Measurements from ENCODE around the gene GALNT18.

GALNT18 gene

DNA sequence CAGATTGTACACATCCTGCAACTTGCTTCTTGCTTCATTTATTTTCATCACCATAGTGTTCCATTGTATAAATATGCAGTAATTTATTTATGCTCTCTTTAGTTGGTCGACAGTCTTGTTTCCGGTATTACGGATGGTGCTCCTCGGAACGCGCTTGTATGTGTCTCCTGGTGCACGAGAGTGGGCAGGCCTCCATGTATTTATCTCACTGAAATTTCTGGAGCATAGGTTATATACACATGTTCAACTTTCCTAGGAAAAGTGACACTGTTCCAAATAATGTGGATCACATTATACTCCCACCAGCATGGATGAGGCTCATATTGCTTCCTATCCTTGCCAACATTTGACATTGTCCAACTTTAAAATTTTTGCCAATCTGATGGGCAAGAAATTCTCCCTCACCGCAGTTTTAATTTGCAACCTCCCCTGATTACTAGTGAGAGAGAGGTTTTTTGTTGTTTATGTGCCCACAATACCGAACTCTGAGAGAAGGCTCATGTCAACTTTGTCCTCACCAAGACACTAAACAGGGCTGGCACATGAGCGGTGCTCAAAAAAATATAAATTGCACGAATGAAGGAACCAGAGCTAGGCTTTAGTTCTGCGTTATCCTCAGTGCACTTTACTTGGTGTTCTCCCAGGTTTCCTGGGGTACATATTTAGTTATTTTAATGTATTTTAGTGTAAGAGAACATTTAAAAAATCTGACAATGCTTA lies 272.5 kb downstream of the GALNT18 start:
- no peak for DNase-seq (ENCODE audit: low read depth in 2 of 2)

DNA sequence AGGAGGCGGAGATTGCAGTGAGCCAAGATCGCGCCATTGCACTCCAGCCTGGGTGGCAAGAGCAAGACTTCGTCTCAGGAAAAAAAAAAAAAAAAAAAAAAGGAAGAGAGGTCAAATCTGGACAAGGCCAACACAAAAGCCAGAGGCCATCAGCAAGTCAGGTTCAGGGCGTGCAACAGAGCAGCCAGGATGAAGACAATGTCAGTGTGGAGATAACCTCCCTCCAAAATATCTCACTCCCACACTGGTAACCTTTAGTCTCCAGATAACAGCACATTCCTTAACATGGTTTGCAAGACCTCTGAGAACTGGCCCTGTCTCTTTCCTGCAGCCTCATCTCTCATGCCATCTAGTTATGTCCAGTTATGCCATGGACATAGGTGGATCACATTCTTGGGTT lies 273.5 kb downstream of the GALNT18 start:
- no peak for DNase-seq (ENCODE audit: low read depth in 2 of 2)

DNA sequence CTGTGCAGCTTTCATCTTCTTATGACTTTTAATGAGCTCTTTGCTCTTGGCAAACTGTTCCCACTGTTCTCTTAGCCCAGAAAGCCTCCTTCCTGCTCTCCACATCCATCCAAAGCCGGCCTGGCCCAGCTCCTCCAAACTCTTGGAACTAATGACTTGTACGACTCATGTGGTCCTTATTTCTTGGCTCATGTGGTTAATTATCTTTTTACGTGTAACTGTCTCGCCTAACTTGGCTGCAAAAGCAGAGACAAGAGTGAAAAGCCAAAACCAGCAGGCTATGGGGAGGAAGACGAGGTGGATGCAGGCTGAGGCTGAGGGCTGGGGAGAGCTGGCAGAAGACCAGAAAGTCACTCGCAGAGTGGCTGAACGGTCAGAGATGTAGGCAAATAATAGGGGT lies 274.2 kb downstream of the GALNT18 start:
- no peak for DNase-seq (ENCODE audit: low read depth in 2 of 2)

DNA sequence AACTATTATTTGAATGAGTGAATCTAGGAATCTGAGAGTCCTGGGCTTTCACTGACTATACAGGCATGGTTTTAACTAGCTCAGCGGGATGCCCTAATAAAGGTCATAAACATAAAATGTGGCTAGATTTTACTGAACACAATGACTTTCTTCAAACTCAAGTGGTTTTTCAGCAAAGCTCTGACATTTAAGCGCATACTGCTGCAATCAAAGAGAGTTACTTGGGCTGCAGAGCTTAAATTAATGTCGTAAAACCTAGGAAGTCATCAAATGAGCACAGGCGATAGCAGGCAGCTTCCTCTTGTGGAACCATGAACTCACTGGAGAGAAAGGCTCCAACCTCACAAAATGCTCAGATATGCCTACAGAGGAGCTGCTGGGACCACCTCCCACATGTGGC lies 275.5 kb downstream of the GALNT18 start:
- DNase-seq (ENCODE audit: low read depth in 2 of 2): no peak

DNA sequence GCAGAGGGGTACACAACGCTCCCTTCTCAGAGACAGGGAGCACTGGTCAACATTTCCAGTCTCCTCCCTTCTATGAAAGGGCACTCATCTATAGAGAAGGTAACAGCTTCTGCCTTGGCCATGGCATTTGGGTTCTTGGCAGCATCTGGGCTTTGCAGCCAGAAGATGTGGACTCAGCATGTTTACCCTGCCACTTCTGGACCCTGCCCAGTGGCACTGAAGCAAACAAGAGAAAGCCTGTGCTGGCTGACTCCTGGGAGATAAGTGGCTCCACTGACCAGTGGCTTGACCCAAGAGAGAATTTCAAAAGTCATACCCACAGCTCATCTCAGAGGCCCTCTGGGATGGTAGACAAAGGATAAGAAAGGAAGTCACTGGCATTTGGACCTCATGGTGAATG lies 276.7 kb downstream of the GALNT18 start:
- no peak for DNase-seq (ENCODE audit: low read depth in 2 of 2)

DNA sequence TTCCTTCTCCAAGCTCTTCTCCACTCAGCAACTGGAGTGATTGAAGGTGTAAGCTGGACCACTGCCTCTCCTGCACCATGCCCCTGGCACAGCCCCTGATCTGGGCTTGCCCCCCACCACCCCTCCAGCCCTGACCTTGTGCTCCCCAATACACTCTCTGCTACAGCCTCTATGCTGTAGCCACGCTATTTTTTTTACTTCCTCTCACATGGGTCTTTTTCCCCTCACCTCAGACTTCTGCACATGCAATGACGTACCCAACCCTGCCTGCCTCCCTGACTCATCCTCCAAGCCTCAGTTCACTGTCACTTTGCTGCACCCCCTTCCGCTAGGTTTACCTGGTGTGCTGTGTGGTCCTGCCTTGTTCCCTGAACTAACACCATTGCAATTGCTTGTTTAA lies 277.8 kb downstream of the GALNT18 start:
- DNase-seq (ENCODE audit: low read depth in 2 of 2): no peak

DNA sequence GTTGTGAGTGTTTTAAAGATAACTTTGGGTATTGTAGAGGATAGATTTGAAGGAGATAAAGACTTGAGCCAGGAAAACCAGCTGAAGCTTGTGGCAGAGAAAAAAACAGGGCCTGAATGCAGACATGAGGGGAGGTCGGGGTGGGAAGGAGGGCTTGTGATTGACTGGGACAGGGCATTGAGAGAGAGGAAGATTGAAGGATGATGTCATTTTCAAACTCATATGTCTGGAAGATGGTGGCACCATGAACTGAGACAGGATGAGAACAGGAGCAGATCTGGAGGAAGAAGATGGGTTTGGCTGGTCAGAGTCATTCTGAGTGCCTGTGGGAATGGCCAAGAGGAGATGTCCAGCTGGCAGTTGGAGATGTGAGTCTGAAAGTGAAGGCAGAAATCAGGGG lies 283.5 kb downstream of the GALNT18 start:
- DNase-seq (ENCODE audit: low read depth in 2 of 2): no peak

DNA sequence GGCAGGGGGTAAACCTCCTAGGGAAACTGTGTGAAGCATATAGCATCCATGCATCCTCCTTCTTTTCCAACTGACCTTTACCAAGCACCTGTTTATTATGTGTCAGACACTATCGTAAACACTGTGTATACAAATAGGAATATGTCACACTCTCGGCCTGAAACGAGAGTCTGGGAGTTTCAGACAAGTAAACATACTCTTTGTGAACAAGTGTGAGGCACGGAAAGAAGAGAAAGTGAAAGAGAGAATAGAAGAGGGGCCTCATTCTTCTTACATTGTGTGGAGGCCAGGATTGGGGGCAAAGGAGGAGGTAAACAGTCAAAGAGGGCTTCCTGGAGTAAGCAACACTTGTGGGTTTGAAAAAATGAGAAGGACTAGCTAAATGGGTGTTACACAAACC lies 285.1 kb downstream of the GALNT18 start:
- no peak for DNase-seq (ENCODE audit: low read depth in 2 of 2)

DNA sequence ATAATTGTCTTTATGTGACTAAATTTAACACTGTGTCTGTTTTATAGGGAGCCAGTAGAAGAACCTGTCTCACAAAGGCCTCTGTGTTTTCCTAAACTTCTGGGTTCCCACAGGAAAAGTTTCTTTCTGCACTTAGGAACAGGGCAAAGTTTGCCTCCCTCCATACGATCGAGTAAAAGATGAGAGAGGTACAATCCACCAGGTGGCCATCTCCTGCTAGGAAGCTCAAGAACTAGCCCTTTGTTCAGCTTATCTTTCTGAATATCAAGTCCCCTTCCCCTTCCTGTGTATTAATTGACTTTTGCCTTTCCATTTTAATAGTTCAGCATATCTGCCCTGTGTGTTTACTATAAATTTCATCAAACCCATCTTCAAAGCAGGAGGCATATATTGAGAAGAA lies 286.8 kb downstream of the GALNT18 start:
- no peak for DNase-seq (ENCODE audit: low read depth in 2 of 2)

DNA sequence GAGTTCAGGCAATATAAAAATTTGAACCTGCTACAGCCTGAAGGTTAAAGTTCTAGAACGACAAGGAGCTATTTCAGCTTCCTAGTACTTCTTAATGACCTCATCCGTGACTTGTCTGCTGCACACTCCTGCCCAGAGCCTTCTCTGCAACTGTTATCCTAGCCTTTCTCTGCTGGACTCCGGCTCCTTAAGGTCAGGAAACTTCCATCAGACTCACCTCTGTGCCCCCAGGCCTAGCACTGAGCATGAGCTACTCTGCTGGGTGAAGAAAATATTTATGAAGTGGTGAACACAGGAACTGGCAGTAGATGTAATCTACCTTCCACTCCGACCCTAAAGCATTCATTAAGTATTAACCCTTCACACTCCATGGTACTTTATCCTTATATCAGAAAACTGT lies 287.2 kb downstream of the GALNT18 start:
- DNase-seq (ENCODE audit: low read depth in 2 of 2): no peak

DNA sequence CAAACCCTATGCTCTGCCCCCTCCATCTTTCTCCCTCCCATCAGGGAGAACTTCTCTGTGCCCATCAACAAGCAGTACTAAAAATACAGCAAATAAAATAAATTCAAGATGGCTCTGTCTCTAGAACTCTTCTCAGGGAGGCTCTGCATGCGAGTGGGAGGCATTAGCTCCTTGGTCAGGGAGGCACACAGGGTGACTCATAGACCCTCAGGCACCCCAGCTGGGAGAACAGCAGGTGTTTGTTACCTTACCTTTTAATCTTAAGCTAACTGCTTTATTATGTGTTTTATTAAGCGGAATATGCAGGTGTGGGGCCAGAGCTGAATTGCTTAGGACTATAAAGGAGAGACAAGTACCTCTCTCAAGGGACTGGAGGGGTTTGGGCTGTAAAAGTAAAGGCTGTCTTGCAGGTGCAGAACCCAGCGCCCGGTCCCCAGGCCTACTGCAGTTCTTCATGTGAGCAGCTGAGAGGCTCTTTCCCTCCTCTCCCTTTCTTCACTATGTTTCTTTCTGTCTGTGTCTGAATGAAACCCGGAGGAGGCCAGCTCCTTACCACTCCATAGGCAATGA lies 289.6 kb downstream of the GALNT18 start:
- no peak for DNase-seq (ENCODE audit: low read depth in 2 of 2)

DNA sequence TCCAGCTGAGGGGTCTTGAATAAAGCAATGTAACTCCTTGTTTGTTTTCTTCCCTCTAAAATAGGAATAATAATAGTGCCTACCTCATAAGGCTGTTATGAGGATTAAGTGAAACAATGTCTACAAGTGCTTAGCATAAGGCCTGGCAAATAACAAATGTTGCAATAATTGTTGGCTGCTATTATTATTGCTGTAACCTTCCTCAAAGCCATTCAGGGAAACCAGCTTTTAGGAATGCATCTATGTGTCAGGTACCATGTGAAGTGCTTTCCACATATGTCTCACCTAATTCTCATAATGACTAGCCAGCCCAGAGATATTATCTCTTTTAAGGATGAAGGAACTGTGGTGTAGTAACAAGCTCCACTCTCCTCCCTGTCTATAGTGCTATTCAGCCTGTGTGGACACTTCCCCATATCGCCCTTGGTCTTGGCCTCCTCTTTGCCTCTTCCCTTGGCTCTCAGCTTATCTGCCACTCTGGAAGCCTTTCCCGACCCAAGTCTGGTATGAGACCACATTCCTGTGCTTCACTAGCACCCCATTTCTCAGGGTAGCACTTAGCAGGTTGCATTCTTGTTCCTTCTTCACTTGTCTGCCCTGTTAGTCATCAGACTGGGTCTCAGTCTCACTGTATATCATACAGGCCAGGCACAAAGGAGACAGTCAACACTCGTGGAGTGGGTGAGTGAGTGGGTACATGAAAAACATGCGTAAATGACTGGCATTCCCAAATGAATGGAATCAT lies 292.6 kb downstream of the GALNT18 start:
- DNase-seq (ENCODE audit: low read depth in 2 of 2): no peak

DNA sequence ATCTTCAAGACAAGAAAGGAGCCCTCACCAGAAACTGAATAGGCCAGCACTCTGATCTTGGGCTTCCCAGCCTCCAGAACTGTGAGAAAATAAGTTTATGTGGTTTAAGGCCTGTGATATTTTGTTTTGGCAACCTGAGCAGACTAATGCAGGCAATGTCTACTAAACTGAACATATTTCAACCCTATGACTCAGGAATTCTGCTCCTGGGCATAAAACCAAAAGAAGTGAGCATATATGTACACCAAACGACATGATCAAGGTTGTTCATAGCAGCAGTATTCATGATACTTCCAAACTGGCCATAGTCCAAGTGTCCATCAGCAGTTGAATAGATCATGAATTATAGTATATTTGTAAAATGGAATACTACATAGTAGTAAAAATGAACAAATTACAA lies 297.7 kb downstream of the GALNT18 start:
- no peak for DNase-seq (ENCODE audit: low read depth in 2 of 2)

DNA sequence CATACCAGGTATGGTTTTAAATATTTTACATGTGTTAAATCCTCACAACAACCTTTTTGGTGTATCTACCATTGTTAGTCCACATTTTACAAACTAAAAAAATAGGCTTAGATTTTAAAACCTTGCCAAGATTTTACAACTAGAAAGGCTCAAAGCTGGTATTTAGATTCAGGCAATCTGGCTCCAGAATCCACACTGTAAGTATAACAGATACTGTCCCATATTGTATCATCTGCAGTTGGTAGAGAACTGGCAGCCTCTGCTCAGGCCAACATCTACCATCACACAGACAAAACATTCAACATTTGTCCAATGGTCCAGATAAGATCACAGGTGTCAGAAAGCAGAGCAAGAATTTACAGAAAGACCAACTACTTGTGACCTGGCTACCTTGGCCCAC lies 299.7 kb downstream of the GALNT18 start:
- no peak for DNase-seq (ENCODE audit: low read depth in 2 of 2)

DNA sequence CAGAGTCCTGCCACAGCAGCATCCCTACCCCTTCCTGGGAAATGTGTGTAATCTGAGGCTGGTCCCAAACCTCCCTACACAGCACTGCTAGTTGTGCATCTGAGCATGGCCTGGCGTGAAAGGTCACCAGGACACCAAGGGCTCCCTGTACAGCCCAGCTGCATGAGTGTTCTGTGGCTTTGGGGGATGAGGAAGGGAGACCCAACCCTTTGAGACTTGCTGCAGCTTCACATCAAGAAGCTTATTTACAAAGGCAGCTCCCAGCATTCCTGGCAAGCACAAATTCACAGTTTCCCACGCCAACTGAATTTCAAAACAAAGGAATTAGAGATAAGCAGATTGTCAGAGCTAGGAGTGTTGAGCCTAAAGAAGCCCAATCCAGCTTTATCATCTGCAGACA lies 301.0 kb downstream of the GALNT18 start:
- no peak for DNase-seq (ENCODE audit: low read depth in 2 of 2)

DNA sequence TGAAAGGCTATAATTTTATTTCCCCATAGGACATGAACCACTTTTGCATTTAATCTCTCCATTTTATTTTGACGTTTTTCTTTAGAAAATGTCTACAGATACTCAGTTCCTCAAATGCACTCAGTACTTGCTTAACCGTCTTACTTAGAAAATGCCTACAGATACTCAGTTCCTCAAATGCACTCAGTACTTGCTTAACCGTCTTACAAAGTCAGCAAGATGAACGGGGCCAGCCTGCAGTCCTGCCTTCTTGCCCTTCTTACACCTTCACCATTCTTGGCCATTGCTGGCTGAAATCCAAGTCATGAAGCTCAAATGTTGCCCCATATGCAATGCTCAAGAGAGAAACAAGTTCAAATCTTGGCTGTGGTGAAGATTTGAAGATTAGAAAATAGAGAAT lies 302.8 kb downstream of the GALNT18 start:
- DNase-seq (ENCODE audit: low read depth in 2 of 2): no peak

DNA sequence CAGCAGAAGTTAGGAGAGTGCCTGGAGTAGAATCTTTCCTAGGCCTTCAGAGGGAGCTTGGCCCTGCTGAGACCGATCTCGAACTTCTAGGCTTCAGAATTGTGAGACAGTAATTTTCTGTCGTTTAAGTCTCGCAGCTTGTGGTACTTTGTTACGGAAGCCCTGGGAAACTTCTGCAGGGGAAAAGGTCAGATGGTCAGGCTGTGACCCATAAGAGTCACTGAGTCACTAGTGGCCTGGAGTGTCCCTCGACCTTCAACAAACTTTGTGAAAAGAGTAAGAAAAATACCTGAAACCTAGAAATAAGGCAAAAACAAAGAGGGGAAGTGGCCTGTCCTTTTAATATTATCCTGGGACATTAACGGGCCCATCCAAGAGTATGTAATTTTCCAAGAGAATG lies 303.3 kb downstream of the GALNT18 start:
- no peak for DNase-seq (ENCODE audit: low read depth in 2 of 2)

DNA sequence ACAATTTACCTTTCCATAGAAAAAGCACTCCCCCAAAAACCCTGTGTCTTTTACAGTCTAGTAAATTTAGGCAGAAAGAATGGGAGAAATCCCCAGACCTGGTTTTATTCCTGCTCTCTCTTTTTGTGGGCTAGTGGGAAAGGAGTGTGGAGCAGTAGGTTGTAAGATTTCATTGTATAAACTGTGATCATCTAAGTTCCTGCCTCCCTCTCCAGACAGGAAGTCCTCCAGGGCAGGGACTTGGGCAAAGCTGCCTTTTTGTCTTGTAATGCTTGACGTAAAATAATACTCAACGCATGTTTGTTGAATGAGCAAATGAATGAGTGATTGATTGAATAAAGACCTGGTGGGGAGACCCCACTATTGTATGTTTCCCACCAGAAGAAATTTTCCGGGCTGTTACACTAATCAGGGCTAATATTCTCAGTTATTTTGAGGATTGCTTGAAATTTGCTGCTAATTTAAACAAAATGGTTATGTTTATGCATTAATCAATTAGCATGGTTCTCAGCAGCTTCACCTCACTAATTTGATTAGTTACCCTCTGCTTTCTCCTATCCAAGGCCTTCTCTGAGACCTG lies 305.1 kb downstream of the GALNT18 start:
- no peak for DNase-seq (ENCODE audit: low read depth in 2 of 2)

DNA sequence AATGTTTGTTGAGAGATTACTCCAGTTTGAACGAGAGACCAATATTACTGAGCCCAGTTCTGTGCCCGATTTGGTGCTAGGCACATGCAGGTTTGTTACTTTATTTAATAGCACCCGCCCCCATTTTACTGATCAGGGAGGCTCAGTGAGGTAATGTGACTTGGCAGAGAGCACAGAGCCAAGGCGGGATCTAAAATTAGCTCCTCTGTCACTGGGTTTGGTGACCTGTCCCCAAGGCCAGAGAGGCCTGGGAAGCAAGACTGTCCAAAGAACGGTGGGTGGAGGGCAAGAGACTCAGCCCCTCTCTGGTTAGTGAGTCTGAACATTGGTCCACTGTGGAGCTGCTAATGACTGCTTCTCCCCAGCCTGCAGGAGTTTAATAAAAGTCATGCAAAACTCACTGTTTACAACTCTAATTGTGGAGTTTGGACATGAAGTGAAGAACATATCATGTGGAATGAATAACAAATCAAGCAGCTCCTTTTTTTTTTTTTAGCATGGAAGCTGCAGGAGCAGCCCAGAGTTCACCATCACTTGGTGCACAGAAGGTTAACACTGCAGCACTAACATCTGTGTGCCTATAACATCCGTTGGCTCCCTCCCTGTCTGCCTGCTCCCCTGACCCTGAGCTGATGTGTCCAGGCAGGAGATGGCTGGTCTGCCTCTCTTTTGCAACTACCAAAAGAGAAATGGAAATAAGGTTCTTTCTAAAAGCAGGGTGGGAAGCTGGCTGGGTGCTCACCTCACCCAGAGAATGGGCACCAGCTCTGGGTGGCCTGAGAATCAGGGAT lies 307.7 kb downstream of the GALNT18 start:
- DNase-seq (ENCODE audit: low read depth in 2 of 2): no peak

DNA sequence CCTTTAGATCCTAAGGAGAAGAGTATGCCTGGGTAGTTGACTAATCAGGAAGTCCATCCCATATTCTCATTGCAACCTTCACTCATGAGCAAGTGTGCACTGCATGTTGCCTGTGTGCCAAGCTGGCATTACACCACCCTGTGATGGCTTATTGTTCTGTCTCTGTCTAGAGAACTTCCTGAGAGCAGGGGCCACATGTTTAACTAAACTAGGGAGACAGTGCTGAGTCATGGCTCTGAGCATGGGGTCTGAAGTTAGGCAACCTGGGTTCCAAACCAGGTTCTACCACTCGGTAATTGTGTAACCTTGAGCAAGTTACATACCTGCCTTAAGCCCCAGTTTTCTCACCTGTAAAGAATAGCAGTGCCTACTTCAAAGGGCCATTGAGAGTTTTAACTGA lies 308.4 kb downstream of the GALNT18 start:
- no peak for DNase-seq (ENCODE audit: low read depth in 2 of 2)

DNA sequence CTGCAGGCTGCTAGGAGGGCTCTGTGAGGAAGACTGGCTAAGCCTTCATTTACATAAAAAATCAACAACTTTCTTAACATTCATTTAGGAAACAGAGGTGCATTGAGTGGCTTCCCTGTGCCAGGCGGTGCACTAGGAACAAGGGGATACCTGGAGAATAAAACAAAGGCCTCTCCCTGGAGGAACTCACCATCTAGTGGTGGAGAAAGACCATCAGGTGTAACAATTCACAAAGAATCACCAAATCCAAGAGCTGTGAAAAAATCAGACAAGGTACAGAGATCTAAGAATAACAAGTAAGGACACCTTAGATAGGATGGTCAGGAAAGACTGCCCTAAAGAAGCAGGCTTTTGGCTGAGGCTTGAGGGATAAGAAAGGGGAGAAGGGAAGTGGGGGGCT lies 309.1 kb downstream of the GALNT18 start:
- DNase-seq (ENCODE audit: low read depth in 2 of 2): no peak

DNA sequence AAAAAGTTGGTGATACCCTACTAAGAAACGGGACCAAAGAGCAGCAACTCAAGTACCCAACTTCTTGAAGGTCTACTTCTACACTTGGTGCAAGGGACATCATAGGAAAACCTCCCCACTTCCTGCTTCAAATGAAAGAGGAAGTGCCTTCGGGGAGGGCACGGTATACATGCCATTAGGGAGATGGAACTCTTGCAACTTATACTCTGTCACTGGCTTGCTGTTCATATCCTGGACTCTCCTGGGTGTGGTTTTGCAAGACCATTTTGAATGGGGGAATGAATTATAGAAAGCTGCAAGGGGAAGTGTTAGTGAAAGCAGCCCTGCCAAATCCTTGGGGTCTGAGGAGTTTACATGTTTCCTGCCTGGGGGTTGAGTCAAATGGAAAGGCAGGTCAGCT lies 310.6 kb downstream of the GALNT18 start:
- no peak for DNase-seq (ENCODE audit: low read depth in 2 of 2)
